ENCODE data around the gene CDS1. TPM values are rescaled to one million over a fixed set of nuclear protein-coding genes. Genes with fewer than 3 reads are reported as not detected.

Gene CDS1
- total RNA-seq, 2 experiments from 2014 or later: 0.89 to 1.3 TPM

DNA sequence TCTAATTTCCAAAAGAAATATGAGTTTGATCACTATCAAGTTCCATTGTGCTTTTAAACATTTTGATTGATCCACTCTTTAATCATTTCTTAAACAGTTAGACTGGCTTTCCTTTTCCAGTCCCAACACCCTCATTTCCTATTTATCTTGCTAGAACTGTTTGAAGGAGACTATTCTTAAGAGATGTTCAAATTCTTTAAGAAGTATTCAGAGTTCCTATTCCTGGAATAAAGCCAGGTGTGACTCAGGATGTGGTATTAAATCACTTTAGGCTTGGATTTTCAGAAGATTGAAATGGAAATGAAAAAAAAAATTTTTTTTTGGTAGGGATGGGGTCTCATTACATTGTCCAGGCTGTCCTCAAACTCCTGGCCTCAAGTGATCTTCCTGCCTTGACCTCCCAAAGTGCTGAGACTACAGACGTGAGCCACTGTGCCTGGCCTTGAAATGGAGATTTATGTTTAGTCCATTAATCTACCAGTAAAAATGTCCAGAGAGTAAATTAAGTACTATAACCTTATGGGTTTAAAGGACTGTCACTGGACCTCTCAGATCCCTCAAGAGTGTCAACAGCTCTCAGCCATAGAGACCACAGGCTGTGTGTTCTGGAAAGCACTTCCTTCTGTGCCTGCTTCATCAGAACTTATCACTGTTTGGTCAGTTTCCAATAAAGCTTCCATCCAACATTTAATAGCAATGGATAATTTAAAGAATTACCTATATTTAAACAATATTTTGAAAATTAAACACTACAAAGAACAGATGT is 90.7 kb downstream of the CDS1 start:
- intact Hi-C loops (cut with DNase I, micrococcal nuclease): no loop called here
- Mint-ChIP-seq H3K4me1 (ENCODE audit: low read depth) (no peaks in the 10 kb centered on the region), H3K4me3 (no peak overlapping the region), H3K27ac (no peak overlapping the region), H3K27me3 (no peaks in the 10 kb centered on the region), H3K9me3 (no peaks in the 10 kb centered on the region), H3K36me3 (ENCODE audit: low read depth) (no peaks in the 10 kb centered on the region)
- H3K27me3 ChIP-seq (ENCODE audit: control insufficient read depth in 1 of 2, insufficient read depth in 2 of 2, low read length in 2 of 2): no peaks in the 10 kb centered on the region
- no peak for ATAC-seq (ENCODE audit: poor library complexity)
- H3K4me3 ChIP-seq (ENCODE audit: low read length): no peak overlapping the region
- ChIA-PET CTCF (no interaction called here), POLR2A (no interaction called here)
- DNase-seq: no peak
- H3K36me3 ChIP-seq (ENCODE audit: insufficient read depth, low read length): no peaks in the 10 kb centered on the region
- no peaks in the 10 kb centered on the region for H3K4me1 ChIP-seq (ENCODE audit: insufficient read depth, low read length)
- no peak for TF ChIP-seq CTCF (IDR thresholded peaks at IDR 0.05)
- no peak overlapping the region for H3K27ac ChIP-seq (ENCODE audit: low read depth in 1 of 2, low read length in 2 of 2)
- peaks cover 0 to 1% of the 10 kb centered on the region in 2 experiments for H3K9me3 ChIP-seq (ENCODE audit: control insufficient read depth in 1 of 2, insufficient read depth in 1 of 2, low read length in 2 of 2)

- Mint-ChIP-seq H3K4me1 (ENCODE audit: low read depth) (no peaks in the 10 kb centered on the region), H3K4me3 (no peak overlapping the region), H3K27me3 (no peaks in the 10 kb centered on the region), H3K27ac (no peak overlapping the region), H3K36me3 (ENCODE audit: low read depth) (no peaks in the 10 kb centered on the region), H3K9me3 (no peaks in the 10 kb centered on the region)
- intact Hi-C loops (cut with DNase I, micrococcal nuclease): no loop called here
- Histone ChIP-seq H3K36me3 (ENCODE audit: insufficient read depth, low read length) (no peaks in the 10 kb centered on the region), H3K4me3 (ENCODE audit: low read length) (no peak overlapping the region), H3K27me3 (ENCODE audit: control insufficient read depth in 1 of 2, insufficient read depth in 2 of 2, low read length in 2 of 2) (no peaks in the 10 kb centered on the region), H3K4me1 (ENCODE audit: insufficient read depth, low read length) (no peaks in the 10 kb centered on the region), H3K27ac (ENCODE audit: low read depth in 1 of 2, low read length in 2 of 2) (no peak overlapping the region), H3K9me3 (ENCODE audit: control insufficient read depth in 1 of 2, insufficient read depth in 1 of 2, low read length in 2 of 2) (peaks cover 0 to 6% of the 10 kb centered on the region in 2 experiments)
- ChIA-PET CTCF (no interaction called here), POLR2A (no interaction called here)
- no peak for DNase-seq
- no peak for TF ChIP-seq CTCF (IDR thresholded peaks at IDR 0.05)
- ATAC-seq (ENCODE audit: poor library complexity): no peak
These were observed 94.2 kb downstream of the CDS1 start for GRCh38 chr4:84677093-84677492.

GRCh38 chr4:84677995-84678394 is 95.1 kb downstream of the CDS1 start:
- no peaks in the 10 kb centered on the region for H3K36me3 Mint-ChIP-seq (ENCODE audit: low read depth)
- Histone ChIP-seq H3K36me3 (ENCODE audit: insufficient read depth, low read length) (no peaks in the 10 kb centered on the region), H3K27me3 (ENCODE audit: control insufficient read depth in 1 of 2, insufficient read depth in 2 of 2, low read length in 2 of 2) (no peaks in the 10 kb centered on the region), H3K4me3 (ENCODE audit: low read length) (no peak overlapping the region), H3K9me3 (ENCODE audit: control insufficient read depth in 1 of 2, insufficient read depth in 1 of 2, low read length in 2 of 2) (peaks cover 0 to 6% of the 10 kb centered on the region in 2 experiments), H3K4me1 (ENCODE audit: insufficient read depth, low read length) (no peaks in the 10 kb centered on the region), H3K27ac (ENCODE audit: low read depth in 1 of 2, low read length in 2 of 2) (no peak overlapping the region)
- no peaks in the 10 kb centered on the region for H3K27me3 Mint-ChIP-seq
- ATAC-seq (ENCODE audit: poor library complexity): no peak
- H3K4me1 Mint-ChIP-seq (ENCODE audit: low read depth): no peaks in the 10 kb centered on the region
- no peak overlapping the region for H3K4me3 Mint-ChIP-seq
- no peak for DNase-seq
- no peak overlapping the region for H3K27ac Mint-ChIP-seq
- intact Hi-C loops (cut with DNase I, micrococcal nuclease): no loop called here
- no peaks in the 10 kb centered on the region for H3K9me3 Mint-ChIP-seq
- no peak for TF ChIP-seq CTCF (IDR thresholded peaks at IDR 0.05)
- POLR2A ChIA-PET: no interaction called here
- CTCF ChIA-PET: no interaction called here
